Measurements from ENCODE around the gene SMCO4.

GRCh38 chr11:93515441-93516025 is 27.7 kb downstream of the SMCO4 start:
- no peak for TF ChIP-seq POLR2A (IDR thresholded peaks at IDR 0.05; ENCODE audit: low read length)
- no peak for TF ChIP-seq GATA1 (IDR thresholded peaks at IDR 0.05; ENCODE audit: low read depth, low read length)

Data from erythroblast (primary cell).